GM23338 (cell line): Measurements from ENCODE around the gene TMPRSS6. TPM values are rescaled to one million over a fixed set of nuclear protein-coding genes. Genes with fewer than 3 reads are reported as not detected.

ENCODE experiments used
- ATAC-seq: fragments of 200-7000 bp; cut with Tn5 transposase; 3 replicates; pipeline ENCODE4 v1.9.1; 2020
- DNase-seq: peaks from one replicate; pipeline ENCODE4 v3.0.0-alpha.2; 2015; ENCODE audit warnings: low spot score
- H2AFZ ChIP-seq: fragments of 200-600 bp; sonication (generic); 2 replicates; pipeline ENCODE4 v1.8.0; 2016; ENCODE audit warnings: antibody characterized with exemption, mild to moderate bottlenecking, moderate library complexity
- H3F3A ChIP-seq: fragments of 200-600 bp; sonication (generic); replicated peaks from 2 replicates; pipeline ENCODE4 v1.8.0; 2017; ENCODE audit warnings: antibody characterized with exemption, mixed run types, low read depth
- H3K27ac ChIP-seq: fragments of 200-600 bp; sonication (generic); 2 replicates; pipeline ENCODE4 v1.6.1; 2016; ENCODE audit warnings: low read depth
- H3K27me3 ChIP-seq: fragments of 200-600 bp; sonication (generic); 2 replicates; pipeline ENCODE4 v1.8.0; 2016; ENCODE audit warnings: mild to moderate bottlenecking, mixed run types, moderate library complexity; ENCODE audit not compliant: insufficient read depth
- H3K36me3 ChIP-seq: fragments of 200-600 bp; sonication (generic); 2 replicates; pipeline ENCODE4 v1.8.0; 2016; ENCODE audit warnings: mild to moderate bottlenecking; ENCODE audit not compliant: insufficient read depth
- H3K4me1 ChIP-seq: fragments of 200-600 bp; sonication (generic); 2 replicates; pipeline ENCODE4 v1.8.0; 2016; ENCODE audit warnings: mild to moderate bottlenecking, moderate library complexity; ENCODE audit not compliant: insufficient read depth
- H3K4me2 ChIP-seq: fragments of 200-600 bp; sonication (generic); 2 replicates; pipeline ENCODE4 v1.7.1; 2017; ENCODE audit warnings: mixed run types
- H3K4me3 ChIP-seq: fragments of 200-600 bp; sonication (generic); 2 replicates; pipeline ENCODE4 v1.6.1; 2016; ENCODE audit warnings: mixed run types
- H3K79me2 ChIP-seq: fragments of 200-600 bp; sonication (generic); replicated peaks from 2 replicates; pipeline ENCODE4 v1.8.0; 2017; ENCODE audit warnings: mild to moderate bottlenecking; ENCODE audit not compliant: insufficient read depth
- H3K9me2 ChIP-seq: fragments of 200-600 bp; sonication (generic); 2 replicates; pipeline ENCODE4 v1.8.0; 2017; ENCODE audit not compliant: insufficient read depth
- H4K20me1 ChIP-seq: fragments of 200-600 bp; sonication (generic); replicated peaks from 2 replicates; pipeline ENCODE4 v1.8.0; 2017; ENCODE audit warnings: mild to moderate bottlenecking; ENCODE audit not compliant: insufficient read depth
- H3K27ac Mint-ChIP-seq: 2 replicates; pipeline ENCODE4 v1.8.0; 2020; ENCODE audit warnings: inconsistent platforms, mild to moderate bottlenecking, moderate library complexity, mixed read lengths
- H3K27me3 Mint-ChIP-seq: 3 replicates; pipeline ENCODE4 v1.8.0; 2022; ENCODE audit warnings: low read depth, mild to moderate bottlenecking, moderate library complexity, mixed read lengths, inconsistent platforms; ENCODE audit not compliant: insufficient read depth, poor library complexity
- H3K36me3 Mint-ChIP-seq: 3 replicates; pipeline ENCODE4 v1.8.0; 2021; ENCODE audit warnings: low read depth, mild to moderate bottlenecking, inconsistent platforms, moderate library complexity, mixed read lengths
- H3K4me1 Mint-ChIP-seq: 3 replicates; pipeline ENCODE4 v1.8.0; 2020; ENCODE audit warnings: mild to moderate bottlenecking, inconsistent platforms, mixed read lengths
- H3K4me3 Mint-ChIP-seq: 3 replicates; pipeline ENCODE4 v1.8.0; 2021; ENCODE audit warnings: moderate library complexity, mild to moderate bottlenecking, inconsistent platforms, mixed read lengths
- H3K9me3 Mint-ChIP-seq: 3 replicates; pipeline ENCODE4 v1.8.0; 2020; ENCODE audit warnings: moderate library complexity, mild to moderate bottlenecking, inconsistent platforms, mixed read lengths
- ETS1 ChIP-seq: IDR thresholded peaks from 2 replicates; pipeline ENCODE4 v1.6.1; 2016; ENCODE audit warnings: antibody characterized with exemption
- ZNF331 ChIP-seq: fragments of 250-450 bp; sonication (Bioruptor Pico); IDR thresholded peaks from 2 replicates; pipeline ENCODE4 v1.5.0; 2020; ENCODE audit warnings: low read depth, mild to moderate bottlenecking, moderate library complexity
- ZNF462 ChIP-seq: fragments of 250-450 bp; sonication (Bioruptor Pico); IDR thresholded peaks from 2 replicates; pipeline ENCODE4 v1.5.0; 2020; ENCODE audit warnings: mild to moderate bottlenecking, moderate library complexity
- polyA plus RNA-seq: library from polyadenylated mRNA; unstranded; fragments of >200 nt; fragmentation: Nextera tagmentation; extraction: Ambion mirVana; gene quantifications from 2 replicates; pipeline ENCODE4 v1.2.1, GENCODE V29; 2016
- total RNA-seq: library from RNA; depleted of rRNA; stranded (reverse); fragments of >200 nt; shearing (Covaris generic); gene quantifications from 2 replicates; pipeline ENCODE4 v1.2.3, GENCODE V29; 2014

The TMPRSS6 gene
- total and polyA plus RNA-seq, 2 experiments from 2014 or later, result 0.13 TPM; not detected in 1

GRCh38 chr22:37144180-37144554 is 34.7 kb upstream of the TMPRSS6 start:
- DNase-seq, result no peak
- no peaks in the 10 kb centered on the region for H3K27me3 ChIP-seq
- H3K36me3 Mint-ChIP-seq, result no peaks in the 10 kb centered on the region

More at GRCh38 chr22:37144180-37144554, 34.7 kb upstream of the TMPRSS6 start:
- Histone ChIP-seq H3K27ac (no peak overlapping the region), H3F3A (no peaks in the 10 kb centered on the region), H2AFZ (no peak overlapping the region), H3K4me2 (no peak overlapping the region), H4K20me1 (no peaks in the 10 kb centered on the region), H3K4me1 (no peaks in the 10 kb centered on the region), H3K79me2 (no peaks in the 10 kb centered on the region), H3K4me3 (no peak overlapping the region), H3K36me3 (no peaks in the 10 kb centered on the region), H3K9me2 (no peaks in the 10 kb centered on the region)
- TF ChIP-seq ETS1, result no peak
- no peak for TF ChIP-seq ZNF331 (CRISPR knock-in tag)
- TF ChIP-seq ZNF462 (CRISPR knock-in tag), result no peak
- Mint-ChIP-seq H3K27ac (no peak overlapping the region), H3K4me1 (peaks cover 10% of the 10 kb centered on the region), H3K4me3 (no peak overlapping the region), H3K27me3 (peaks cover 7% of the 10 kb centered on the region), H3K9me3 (no peaks in the 10 kb centered on the region)
- ATAC-seq, result no peak
